Limb (tissue), 2 donors: ENCODE measurements around the gene STPG2.

Experiments used
- DNase-seq, 2 donors: peaks; one replicate each; pipeline ENCODE4 v3.0.0-alpha.2; 2016; ENCODE audit errors: extremely low spot score in 2 of 2

Gene STPG2

GRCh38 chr4:97517939-97518338 is 625.3 kb downstream of the STPG2 start:
- no peak for DNase-seq

- DNase-seq: no peak
These were observed 629.4 kb downstream of the STPG2 start for GRCh38 chr4:97513917-97514316.
